Liver (tissue), 9 donors: ENCODE data around the gene ACTL7B. TPM values are rescaled to one million over a fixed set of nuclear protein-coding genes. Genes with fewer than 3 reads are reported as not detected.
A peak's percentile ranks its signal among the peaks of the same experiment; 100 is the strongest.

ENCODE experiments used
- DNase-seq: peaks from one replicate; pipeline ENCODE4 v3.0.0-alpha.2; 2017; ENCODE audit warnings: low spot score
- H3K27ac ChIP-seq, 2 donors: one replicate each; pipeline ENCODE4 v1.7.0; 2013; ENCODE audit warnings: inconsistent platforms in 2 of 2, low read length in 2 of 2, control low read depth in 1 of 2, low read depth in 1 of 2, mild to moderate bottlenecking in 1 of 2
- H3K27me3 ChIP-seq, 4 donors: one replicate each; pipeline versions ENCODE4 v1.6.1 to v1.7.0; 2013; ENCODE audit warnings: low read length in 3 of 4, inconsistent platforms in 1 of 4, mild to moderate bottlenecking in 1 of 4, moderate library complexity in 1 of 4; ENCODE audit not compliant: control insufficient read depth in 4 of 4, insufficient read depth in 4 of 4
- H3K36me3 ChIP-seq, 4 donors: one replicate each; pipeline versions ENCODE4 v1.6.1 to v1.7.0; 2013; ENCODE audit warnings: low read length in 3 of 4, mild to moderate bottlenecking in 3 of 4, low read depth in 1 of 4, moderate library complexity in 1 of 4; ENCODE audit not compliant: control insufficient read depth in 4 of 4, insufficient read depth in 3 of 4
- H3K4me1 ChIP-seq, 4 donors: one replicate each; pipeline versions ENCODE4 v1.6.1 to v1.7.0; 2013; ENCODE audit warnings: low read length in 3 of 4, mild to moderate bottlenecking in 3 of 4, moderate library complexity in 1 of 4; ENCODE audit not compliant: control insufficient read depth in 4 of 4, insufficient read depth in 4 of 4
- H3K4me3 ChIP-seq, 3 donors: one replicate each; pipeline versions ENCODE4 v1.6.1 to v1.7.0; 2013; ENCODE audit warnings: low read length in 3 of 3, control low read depth in 1 of 3, low read depth in 1 of 3, mild to moderate bottlenecking in 1 of 3
- H3K9ac ChIP-seq, 2 donors: one replicate each; pipeline ENCODE4 v1.7.0; 2013; ENCODE audit warnings: low read length in 2 of 2, mild to moderate bottlenecking in 2 of 2, moderate library complexity in 2 of 2, control low read depth in 1 of 2, low read depth in 1 of 2
- H3K9me3 ChIP-seq, 4 donors: one replicate each; pipeline versions ENCODE4 v1.6.1 to v1.7.0; 2013; ENCODE audit warnings: low read length in 3 of 4; ENCODE audit not compliant: control insufficient read depth in 4 of 4
- EGR1 ChIP-seq, 2 donors: IDR thresholded peaks; 2 replicates each; pipeline ENCODE4 v1.6.1; 2016 to 2018; ENCODE audit warnings: antibody characterized with exemption in 2 of 2, low read depth in 2 of 2
- GABPA ChIP-seq, 2 donors: IDR thresholded peaks in 1 of 2; conservative IDR thresholded peaks in 1 of 2; 2 replicates each; pipeline ENCODE4 v1.6.1; 2016; ENCODE audit warnings: antibody characterized with exemption in 2 of 2, mild to moderate bottlenecking in 1 of 2, moderate library complexity in 1 of 2
- HNF4G ChIP-seq: IDR thresholded peaks from 2 replicates; pipeline ENCODE4 v1.6.1; 2016; ENCODE audit warnings: antibody characterized with exemption
- RAD21 ChIP-seq, 2 donors: IDR thresholded peaks; 2 replicates each; pipeline ENCODE4 v1.6.1; 2016; ENCODE audit warnings: antibody characterized with exemption in 2 of 2, mild to moderate bottlenecking in 2 of 2
- SP1 ChIP-seq: IDR thresholded peaks from 2 replicates; pipeline ENCODE4 v1.6.1; 2018; ENCODE audit warnings: antibody characterized with exemption, mild to moderate bottlenecking
- ZBTB33 ChIP-seq: IDR thresholded peaks from 2 replicates; pipeline ENCODE4 v1.6.1; 2016; ENCODE audit warnings: antibody characterized with exemption
- WGBS: extraction: QIAGEN DNeasy Blood & Tissue Kit; methylation state at CpG from one replicate; pipeline ENCODE4 v1.1.7; 2013; 5-methylcytosine and 5-hydroxymethylcytosine counted together
- polyA plus RNA-seq, 2 donors: library from polyadenylated mRNA; stranded (reverse) in 1 of 2; unstranded in 1 of 2; fragments of 200-250 nt in 1 of 2; fragments of >200 nt in 1 of 2; fragmentation: Nextera tagmentation in 1 of 2; extraction: Ambion mirVana in 1 of 2; gene quantifications; one replicate each; pipeline versions ENCODE4 v1.2.1 to v1.2.3, GENCODE V29; 2013 to 2015
- total RNA-seq, 2 donors: library from RNA; depleted of rRNA; stranded (reverse); fragments of >200 nt; gene quantifications; one replicate each; pipeline ENCODE4 v1.2.3, GENCODE V29; 2014
- TF ChIP-seq, protein P1 (sequence below): fragments of 150-350 bp; IDR thresholded peaks from 2 replicates; pipeline ENCODE4 v1.5.1; 2017; ENCODE audit warnings: improper control_type of control experiment, low read depth, low read length; ENCODE audit not compliant: missing input control
- TF ChIP-seq, protein P2 (sequence below): IDR thresholded peaks from 2 replicates; pipeline ENCODE4 v1.6.1; 2016; ENCODE audit warnings: antibody characterized with exemption
- donor health status: healthy.
- donor health status: healthy.
- donor health status: healthy.
- donor health status: healthy.
- donor health status: healthy.

Gene ACTL7B
- total and polyA plus RNA-seq, 4 donors: 0.09 TPM; not detected in 3

GRCh38 chr9:108816037-108816436 is 39.7 kb downstream of the ACTL7B start:
- Histone ChIP-seq H3K9ac (no peak overlapping the region), H3K36me3 (no peaks in the 10 kb centered on the region), H3K4me3 (no peak overlapping the region), H3K27ac (no peak overlapping the region), H3K4me1 (no peaks in the 10 kb centered on the region), H3K9me3 (no peaks in the 10 kb centered on the region), H3K27me3 (no peaks in the 10 kb centered on the region)
- DNase-seq: no peak
- TF ChIP-seq HNF4G: no peak
- WGBS: 58% methylated on average over 10 of the region's 10 CpGs

DNA sequence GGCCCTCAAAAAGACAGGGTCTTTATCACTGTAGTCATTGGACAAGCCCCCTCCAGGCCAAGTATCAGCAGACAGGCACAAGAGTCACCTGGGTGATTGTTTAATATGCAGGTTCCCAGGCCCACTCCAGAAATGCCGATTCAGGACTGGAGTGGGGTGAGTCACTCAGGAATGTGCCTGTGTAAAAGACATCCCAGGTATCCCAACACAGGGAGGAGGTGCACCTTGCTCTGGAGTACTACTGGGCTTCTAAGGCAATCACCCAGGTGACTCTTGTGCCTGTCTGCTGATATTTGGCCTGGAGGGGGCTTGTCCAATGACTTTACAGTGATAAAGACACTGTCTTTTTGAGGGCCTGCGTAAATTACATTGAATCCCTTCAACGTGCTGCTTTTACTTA is 40.6 kb downstream of the ACTL7B start:
- no peak overlapping the region for H3K9ac ChIP-seq
- H3K36me3 ChIP-seq: no peaks in the 10 kb centered on the region
- H3K27me3 ChIP-seq: no peaks in the 10 kb centered on the region
- no peak for TF ChIP-seq SP1
- no peaks in the 10 kb centered on the region for H3K9me3 ChIP-seq
- H3K4me3 ChIP-seq: no peak overlapping the region
- H3K27ac ChIP-seq: no peak overlapping the region
- no peaks in the 10 kb centered on the region for H3K4me1 ChIP-seq
- DNase-seq: no peak
- WGBS: 84% methylated on average over 3 of the region's 3 CpGs

DNA sequence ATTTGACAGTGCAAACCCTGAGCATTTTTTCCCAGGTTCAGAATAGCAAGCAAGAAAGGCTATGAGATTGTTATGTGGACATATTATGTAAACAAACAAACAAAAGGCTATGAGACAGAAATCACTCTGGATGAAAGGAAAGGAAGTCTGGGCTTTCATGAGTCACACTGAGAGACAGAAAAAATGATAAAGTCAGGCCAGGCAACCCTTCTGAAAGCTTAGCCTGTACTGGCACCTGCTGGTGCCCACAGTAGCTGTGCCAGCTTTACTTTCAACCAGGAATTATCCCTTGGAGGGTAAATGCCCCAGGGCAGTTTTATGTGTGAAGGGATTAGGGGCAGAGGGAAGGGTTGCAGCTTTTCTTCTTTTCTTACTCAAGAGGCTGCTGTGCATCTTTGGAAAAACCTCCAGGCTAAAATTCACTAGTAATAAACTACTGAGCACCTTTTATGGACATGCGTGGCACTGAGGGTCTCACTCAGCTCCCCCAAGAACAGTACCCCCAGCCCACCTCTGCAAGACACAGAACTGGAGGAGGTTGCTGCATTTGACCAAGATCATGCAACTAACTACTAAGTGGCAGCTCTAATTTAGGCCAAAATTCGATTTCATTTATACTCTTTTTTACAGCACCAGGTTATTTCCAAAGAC is 41.7 kb downstream of the ACTL7B start:
- H3K4me3 ChIP-seq: no peak overlapping the region
- H3K9me3 ChIP-seq: no peaks in the 10 kb centered on the region
- H3K27ac ChIP-seq: no peak overlapping the region
- no peaks in the 10 kb centered on the region for H3K36me3 ChIP-seq
- no peaks in the 10 kb centered on the region for H3K27me3 ChIP-seq
- H3K9ac ChIP-seq: no peak overlapping the region
- WGBS: 84% methylated on average over 2 of the region's 2 CpGs
- TF ChIP-seq GABPA (IDR thresholded peaks at IDR 0.05 in 1 of 2, conservative IDR thresholded peaks at IDR 0.05 in 1 of 2): no peak
- TF ChIP-seq, protein P1, sequence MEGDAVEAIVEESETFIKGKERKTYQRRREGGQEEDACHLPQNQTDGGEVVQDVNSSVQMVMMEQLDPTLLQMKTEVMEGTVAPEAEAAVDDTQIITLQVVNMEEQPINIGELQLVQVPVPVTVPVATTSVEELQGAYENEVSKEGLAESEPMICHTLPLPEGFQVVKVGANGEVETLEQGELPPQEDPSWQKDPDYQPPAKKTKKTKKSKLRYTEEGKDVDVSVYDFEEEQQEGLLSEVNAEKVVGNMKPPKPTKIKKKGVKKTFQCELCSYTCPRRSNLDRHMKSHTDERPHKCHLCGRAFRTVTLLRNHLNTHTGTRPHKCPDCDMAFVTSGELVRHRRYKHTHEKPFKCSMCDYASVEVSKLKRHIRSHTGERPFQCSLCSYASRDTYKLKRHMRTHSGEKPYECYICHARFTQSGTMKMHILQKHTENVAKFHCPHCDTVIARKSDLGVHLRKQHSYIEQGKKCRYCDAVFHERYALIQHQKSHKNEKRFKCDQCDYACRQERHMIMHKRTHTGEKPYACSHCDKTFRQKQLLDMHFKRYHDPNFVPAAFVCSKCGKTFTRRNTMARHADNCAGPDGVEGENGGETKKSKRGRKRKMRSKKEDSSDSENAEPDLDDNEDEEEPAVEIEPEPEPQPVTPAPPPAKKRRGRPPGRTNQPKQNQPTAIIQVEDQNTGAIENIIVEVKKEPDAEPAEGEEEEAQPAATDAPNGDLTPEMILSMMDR: no peak
- TF ChIP-seq, protein P2, sequence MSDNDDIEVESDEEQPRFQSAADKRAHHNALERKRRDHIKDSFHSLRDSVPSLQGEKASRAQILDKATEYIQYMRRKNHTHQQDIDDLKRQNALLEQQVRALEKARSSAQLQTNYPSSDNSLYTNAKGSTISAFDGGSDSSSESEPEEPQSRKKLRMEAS: no peak
- TF ChIP-seq RAD21 (IDR thresholded peaks at IDR 0.05): peak; percentile 14 to 21
- no peak for TF ChIP-seq HNF4G
- no peak for DNase-seq
- H3K4me1 ChIP-seq: no peaks in the 10 kb centered on the region

GRCh38 chr9:108812396-108813025 is 43.3 kb downstream of the ACTL7B start:
- Histone ChIP-seq H3K27me3 (no peaks in the 10 kb centered on the region), H3K9me3 (no peaks in the 10 kb centered on the region), H3K27ac (no peak overlapping the region), H3K36me3 (no peaks in the 10 kb centered on the region), H3K9ac (no peak overlapping the region), H3K4me1 (no peaks in the 10 kb centered on the region), H3K4me3 (no peak overlapping the region)
- DNase-seq: no peak
- 88% methylated on average over 8 of the region's 8 CpGs for WGBS
- TF ChIP-seq EGR1 (IDR thresholded peaks at IDR 0.05; ENCODE audit: low read depth in 2 of 2) (no peak), ZBTB33 (no peak)
